Activated CD4-positive, alpha-beta T cell treated with anti-CD3 and anti-CD28 coated beads, Interleukin-2, amount 50 U/mL, for 4 hours (primary cell): ENCODE data around the gene ARHGAP6.
"Not testable (repeated sequence)": the region's sequence is repeated elsewhere in the genome, so short reads cannot be mapped to it uniquely, and the experiment has no call there.

Source experiments
- DNase-seq, 2 experiments: peaks; one replicate each; pipeline ENCODE4 v3.0.0-alpha.2; 2020

The ARHGAP6 gene

DNA sequence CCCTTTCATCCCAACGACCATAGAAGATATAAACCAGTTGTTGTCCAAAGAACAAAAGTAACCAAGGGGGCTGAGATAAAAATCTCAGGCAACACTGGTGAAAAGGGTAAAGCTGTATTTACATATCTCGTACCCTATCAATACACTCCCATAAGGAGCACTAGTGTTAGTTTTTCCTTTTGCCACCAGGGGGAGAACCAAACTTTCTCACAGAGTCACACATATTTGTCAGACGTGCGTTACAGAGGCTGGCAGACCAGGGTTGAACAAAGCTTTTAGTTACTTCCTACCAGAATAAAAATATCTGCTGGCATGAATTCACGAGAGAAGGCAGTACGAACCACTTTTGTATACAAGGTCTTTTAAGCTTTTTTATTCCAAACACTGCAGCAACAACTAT lies 284.3 kb downstream of the ARHGAP6 start:
- DNase-seq: no peak

GRCh38 chrX:11380187-11380844 lies 285.4 kb downstream of the ARHGAP6 start:
- no peak for DNase-seq

DNA sequence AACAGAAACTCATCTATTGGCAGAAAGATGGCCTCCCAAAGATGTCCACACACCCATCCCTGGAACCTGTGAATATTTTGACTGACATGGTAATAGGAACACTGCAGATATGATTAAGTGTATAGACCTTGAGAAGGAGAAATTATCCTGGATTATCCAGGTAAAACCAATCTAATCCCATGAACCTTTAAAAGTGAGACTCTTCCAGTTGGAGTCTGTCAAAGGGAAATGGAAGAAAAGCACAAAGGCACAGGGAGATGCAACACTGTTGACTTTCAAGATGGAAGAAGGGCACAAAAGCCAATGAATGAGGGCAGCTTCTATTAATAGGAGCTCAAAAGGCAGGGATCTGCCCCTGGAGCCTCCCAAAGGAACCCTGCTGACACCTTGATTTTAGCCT lies 289.6 kb downstream of the ARHGAP6 start:
- no peak for DNase-seq

- DNase-seq: no peak
These were observed 290.1 kb downstream of the ARHGAP6 start for GRCh38 chrX:11375614-11376119.

DNA sequence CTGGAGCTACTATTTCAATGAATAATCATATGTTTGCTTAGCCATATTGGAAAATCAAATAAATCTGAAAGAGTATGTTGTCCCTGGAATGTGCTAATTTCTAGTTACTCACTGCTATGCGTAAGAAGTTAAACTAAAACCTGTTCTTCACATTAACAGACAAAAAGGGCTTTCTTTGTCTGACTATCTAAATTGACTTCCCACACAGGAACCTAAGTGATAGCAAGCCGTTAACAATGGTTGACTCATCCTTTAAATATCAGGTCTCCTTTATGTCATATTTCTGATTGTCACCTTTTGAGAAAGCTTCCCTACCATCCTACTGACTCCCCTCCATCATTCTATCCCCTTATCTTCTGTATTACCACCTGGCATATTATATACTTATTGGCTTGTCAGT lies 291.1 kb downstream of the ARHGAP6 start:
- DNase-seq: no peak

GRCh38 chrX:11371106-11371505 lies 294.6 kb downstream of the ARHGAP6 start:
- no peak for DNase-seq

GRCh38 chrX:11367609-11368430 lies 297.9 kb downstream of the ARHGAP6 start:
- no peak for DNase-seq

DNA sequence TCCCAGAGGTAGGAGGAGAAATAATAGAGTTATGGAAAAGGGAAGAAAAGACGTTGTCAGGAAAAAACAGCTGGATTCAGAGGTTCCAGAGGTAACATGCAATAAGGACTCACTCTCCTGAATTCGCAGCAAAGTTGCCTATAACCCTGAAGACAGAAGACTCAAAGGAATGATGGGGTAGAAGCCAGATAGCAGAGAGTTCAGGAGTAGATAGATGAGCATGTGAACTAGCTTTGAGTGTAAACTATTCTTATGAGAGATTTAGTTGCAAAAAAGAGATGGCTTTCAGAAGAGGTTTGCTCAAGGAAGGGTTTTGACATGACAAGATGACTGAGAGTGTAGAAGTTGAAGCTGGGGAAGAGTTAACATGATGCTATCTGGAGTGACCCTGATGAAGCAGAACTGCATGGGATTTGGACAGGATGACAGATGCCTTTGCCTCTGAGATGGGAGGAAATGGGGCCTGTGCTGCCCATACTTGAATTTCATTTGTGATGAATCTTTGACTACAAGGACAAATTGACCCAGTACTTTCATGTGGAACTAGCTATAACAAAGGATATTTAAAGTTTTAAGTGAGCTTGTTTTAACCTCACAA lies 298.6 kb downstream of the ARHGAP6 start:
- DNase-seq: no peak

- DNase-seq: no peak
These were observed 300.3 kb downstream of the ARHGAP6 start for GRCh38 chrX:11365426-11365825.

GRCh38 chrX:11364835-11365234 lies 300.9 kb downstream of the ARHGAP6 start:
- no peak for DNase-seq

DNA sequence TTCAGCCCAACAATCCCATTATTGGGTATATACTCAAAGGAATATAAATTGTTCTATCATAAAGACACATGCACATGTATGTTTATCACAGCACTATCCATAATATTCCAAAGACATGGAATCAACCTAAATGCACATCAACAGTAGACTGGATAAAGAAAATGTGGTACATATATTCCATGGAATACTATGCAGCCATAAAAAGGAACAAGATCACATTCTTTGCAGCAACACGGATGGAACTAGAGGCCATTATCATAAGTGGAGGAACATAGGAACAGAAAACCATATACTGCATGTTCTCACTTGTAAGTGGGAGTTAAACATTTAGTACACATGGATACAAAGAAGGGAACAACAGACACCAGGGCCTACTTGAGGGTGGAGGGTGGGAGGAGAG lies 301.9 kb downstream of the ARHGAP6 start:
- not testable (repeated sequence) for DNase-seq

- no peak for DNase-seq
These were observed 302.6 kb downstream of the ARHGAP6 start for GRCh38 chrX:11363069-11363594.

- not testable (repeated sequence) for DNase-seq
These were observed 304.1 kb downstream of the ARHGAP6 start for GRCh38 chrX:11361666-11362065.

DNA sequence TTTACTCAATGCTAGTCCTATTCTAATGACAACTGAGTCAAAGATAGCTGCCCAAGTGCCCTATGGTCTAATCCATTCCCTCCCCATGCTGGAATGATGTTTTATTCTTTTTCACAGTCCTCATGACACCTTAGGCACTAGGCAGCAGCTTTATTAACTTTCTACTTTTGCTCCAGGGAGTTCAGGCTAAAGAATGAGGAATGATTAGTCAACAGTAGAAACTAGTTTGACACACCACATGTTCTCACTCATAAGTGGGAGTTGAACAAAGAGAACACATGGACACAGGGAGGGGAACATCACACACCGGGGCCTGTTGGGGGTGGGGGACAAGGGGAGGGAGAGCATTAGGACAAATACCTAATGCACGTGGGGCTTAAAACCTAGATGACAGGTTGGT lies 309.8 kb downstream of the ARHGAP6 start:
- not testable (repeated sequence) for DNase-seq

GRCh38 chrX:11355259-11355909 lies 310.3 kb downstream of the ARHGAP6 start:
- DNase-seq: no peak

- DNase-seq: no peak
These were observed 313.4 kb downstream of the ARHGAP6 start for GRCh38 chrX:11352296-11352741.

DNA sequence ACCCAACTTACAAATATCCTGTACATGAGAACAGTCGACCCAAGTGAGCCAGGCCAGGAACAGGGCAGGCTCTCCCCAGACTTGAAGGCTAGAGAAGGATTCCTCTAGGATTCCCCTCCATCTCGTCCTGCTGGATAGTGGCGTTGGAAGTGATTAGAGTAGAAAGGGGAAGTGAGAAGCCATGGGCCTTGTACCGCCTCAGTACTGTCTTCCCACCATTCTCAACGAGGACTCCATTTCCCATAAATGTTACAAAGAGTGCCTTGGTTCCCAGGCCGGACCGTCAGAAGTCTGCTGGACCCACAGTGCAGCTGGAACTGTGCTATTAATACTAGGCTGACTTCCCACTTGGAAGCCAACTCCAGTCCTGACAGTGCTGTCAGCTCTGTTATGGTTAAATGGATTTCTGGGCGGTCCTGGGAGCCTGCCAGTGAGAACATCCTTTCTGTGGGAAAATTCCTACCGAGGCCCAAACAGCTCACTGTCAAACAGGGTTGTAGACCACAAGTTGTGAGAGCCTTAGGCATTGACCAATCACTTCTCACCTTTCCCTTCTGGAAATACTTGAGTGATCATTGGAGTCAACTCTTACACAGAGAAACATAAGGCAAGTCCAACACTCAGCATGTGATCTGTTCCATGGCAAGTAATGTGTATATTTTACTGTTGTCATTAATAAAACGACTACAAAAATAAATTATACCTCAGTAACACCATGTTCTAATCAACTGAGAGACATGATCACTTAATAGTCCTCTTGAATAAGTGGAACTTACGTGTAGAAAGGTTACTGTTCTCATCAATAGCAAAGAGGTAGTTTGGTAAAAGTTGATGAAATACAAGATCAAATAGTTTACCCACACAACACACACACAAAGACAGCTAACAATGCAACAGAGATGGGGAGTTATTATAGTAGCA lies 314.1 kb downstream of the ARHGAP6 start:
- DNase-seq: no peak

- no peak for DNase-seq
These were observed 315.9 kb downstream of the ARHGAP6 start for GRCh38 chrX:11349661-11350337.

GRCh38 chrX:11349020-11349419 lies 316.7 kb downstream of the ARHGAP6 start:
- DNase-seq: no peak

DNA sequence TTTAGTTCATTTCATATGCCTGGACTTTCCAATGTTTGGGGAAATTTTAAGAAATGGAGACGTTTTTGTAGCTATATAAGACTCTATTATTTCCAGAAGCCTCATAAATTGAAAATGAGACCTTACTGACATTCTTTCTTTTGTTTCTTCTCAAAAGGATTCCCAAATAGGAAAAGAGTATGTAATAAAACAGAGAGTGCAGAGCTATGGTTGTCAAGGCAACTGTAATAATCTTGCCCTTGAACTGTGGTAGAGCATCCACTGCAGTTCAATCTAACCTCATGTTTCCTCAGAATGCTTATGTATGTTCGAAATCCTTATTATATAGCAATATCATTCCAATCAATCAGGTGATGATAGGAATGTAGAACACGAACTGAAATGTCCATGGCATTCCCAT lies 318.4 kb downstream of the ARHGAP6 start:
- no peak for DNase-seq

GRCh38 chrX:11346121-11346682 lies 319.5 kb downstream of the ARHGAP6 start:
- DNase-seq: no peak
